Liver (tissue), 9 donors: Measurements from ENCODE around the gene PGS1. TPM values are rescaled to one million over a fixed set of nuclear protein-coding genes. Genes with fewer than 3 reads are reported as not detected.

Experiments used
- DNase-seq: peaks from one replicate; pipeline ENCODE4 v3.0.0-alpha.2; 2017; ENCODE audit warnings: low spot score
- H3K27ac ChIP-seq, 2 donors: one replicate each; pipeline ENCODE4 v1.7.0; 2013; ENCODE audit warnings: inconsistent platforms in 2 of 2, low read length in 2 of 2, control low read depth in 1 of 2, low read depth in 1 of 2, mild to moderate bottlenecking in 1 of 2
- H3K27me3 ChIP-seq, 4 donors: one replicate each; pipeline versions ENCODE4 v1.6.1 to v1.7.0; 2013; ENCODE audit warnings: low read length in 3 of 4, inconsistent platforms in 1 of 4, mild to moderate bottlenecking in 1 of 4, moderate library complexity in 1 of 4; ENCODE audit not compliant: control insufficient read depth in 4 of 4, insufficient read depth in 4 of 4
- H3K36me3 ChIP-seq, 4 donors: one replicate each; pipeline versions ENCODE4 v1.6.1 to v1.7.0; 2013; ENCODE audit warnings: low read length in 3 of 4, mild to moderate bottlenecking in 3 of 4, low read depth in 1 of 4, moderate library complexity in 1 of 4; ENCODE audit not compliant: control insufficient read depth in 4 of 4, insufficient read depth in 3 of 4
- H3K4me1 ChIP-seq, 4 donors: one replicate each; pipeline versions ENCODE4 v1.6.1 to v1.7.0; 2013; ENCODE audit warnings: low read length in 3 of 4, mild to moderate bottlenecking in 3 of 4, moderate library complexity in 1 of 4; ENCODE audit not compliant: control insufficient read depth in 4 of 4, insufficient read depth in 4 of 4
- H3K4me3 ChIP-seq, 3 donors: one replicate each; pipeline versions ENCODE4 v1.6.1 to v1.7.0; 2013; ENCODE audit warnings: low read length in 3 of 3, control low read depth in 1 of 3, low read depth in 1 of 3, mild to moderate bottlenecking in 1 of 3
- H3K9ac ChIP-seq, 2 donors: one replicate each; pipeline ENCODE4 v1.7.0; 2013; ENCODE audit warnings: low read length in 2 of 2, mild to moderate bottlenecking in 2 of 2, moderate library complexity in 2 of 2, control low read depth in 1 of 2, low read depth in 1 of 2
- H3K9me3 ChIP-seq, 4 donors: one replicate each; pipeline versions ENCODE4 v1.6.1 to v1.7.0; 2013; ENCODE audit warnings: low read length in 3 of 4; ENCODE audit not compliant: control insufficient read depth in 4 of 4
- CTCF ChIP-seq: fragments of 150-350 bp; IDR thresholded peaks from 2 replicates; pipeline ENCODE4 v1.5.1; 2017; ENCODE audit warnings: improper control_type of control experiment, low read depth, low read length; ENCODE audit not compliant: missing input control
- EGR1 ChIP-seq, 2 donors: IDR thresholded peaks; 2 replicates each; pipeline ENCODE4 v1.6.1; 2016 to 2018; ENCODE audit warnings: antibody characterized with exemption in 2 of 2, low read depth in 2 of 2
- FOXA1 ChIP-seq: IDR thresholded peaks from 2 replicates; pipeline ENCODE4 v1.6.1; 2016; ENCODE audit warnings: antibody characterized with exemption
- FOXA2 ChIP-seq: IDR thresholded peaks from 2 replicates; pipeline ENCODE4 v1.6.1; 2016; ENCODE audit warnings: antibody characterized with exemption
- GABPA ChIP-seq, 2 donors: IDR thresholded peaks in 1 of 2; conservative IDR thresholded peaks in 1 of 2; 2 replicates each; pipeline ENCODE4 v1.6.1; 2016; ENCODE audit warnings: antibody characterized with exemption in 2 of 2, mild to moderate bottlenecking in 1 of 2, moderate library complexity in 1 of 2
- HNF4A ChIP-seq, 2 donors: conservative IDR thresholded peaks; 2 replicates each; pipeline ENCODE4 v1.6.1; 2016; ENCODE audit warnings: antibody characterized with exemption in 2 of 2, mild to moderate bottlenecking in 2 of 2
- HNF4G ChIP-seq: IDR thresholded peaks from 2 replicates; pipeline ENCODE4 v1.6.1; 2016; ENCODE audit warnings: antibody characterized with exemption
- JUND ChIP-seq, 2 donors: IDR thresholded peaks; 2 replicates each; pipeline ENCODE4 v1.6.1; 2016; ENCODE audit warnings: antibody characterized with exemption in 2 of 2
- NR2F2 ChIP-seq: IDR thresholded peaks from 2 replicates; pipeline ENCODE4 v1.6.1; 2016; ENCODE audit warnings: antibody characterized with exemption
- RAD21 ChIP-seq, 2 donors: IDR thresholded peaks; 2 replicates each; pipeline ENCODE4 v1.6.1; 2016; ENCODE audit warnings: antibody characterized with exemption in 2 of 2, mild to moderate bottlenecking in 2 of 2
- REST ChIP-seq: IDR thresholded peaks from 2 replicates; pipeline ENCODE4 v1.6.1; 2016; ENCODE audit warnings: antibody characterized with exemption, mild to moderate bottlenecking
- RXRA ChIP-seq, 2 donors: IDR thresholded peaks; 2 replicates each; pipeline ENCODE4 v1.6.1; 2017 to 2018; ENCODE audit warnings: antibody characterized with exemption in 2 of 2, mild to moderate bottlenecking in 1 of 2
- SP1 ChIP-seq: IDR thresholded peaks from 2 replicates; pipeline ENCODE4 v1.6.1; 2018; ENCODE audit warnings: antibody characterized with exemption, mild to moderate bottlenecking
- TAF1 ChIP-seq: conservative IDR thresholded peaks from 2 replicates; pipeline ENCODE4 v1.6.1; 2016; ENCODE audit warnings: antibody characterized with exemption, mild to moderate bottlenecking
- YY1 ChIP-seq: IDR thresholded peaks from 2 replicates; pipeline ENCODE4 v1.6.1; 2016; ENCODE audit warnings: antibody characterized with exemption, mild to moderate bottlenecking
- ZBTB33 ChIP-seq: IDR thresholded peaks from 2 replicates; pipeline ENCODE4 v1.6.1; 2016; ENCODE audit warnings: antibody characterized with exemption
- WGBS: extraction: QIAGEN DNeasy Blood & Tissue Kit; methylation state at CpG from one replicate; pipeline ENCODE4 v1.1.7; 2013; 5-methylcytosine and 5-hydroxymethylcytosine counted together
- polyA plus RNA-seq, 2 donors: library from polyadenylated mRNA; stranded (reverse) in 1 of 2; unstranded in 1 of 2; fragments of 200-250 nt in 1 of 2; fragments of >200 nt in 1 of 2; fragmentation: Nextera tagmentation in 1 of 2; extraction: Ambion mirVana in 1 of 2; gene quantifications; one replicate each; pipeline versions ENCODE4 v1.2.1 to v1.2.3, GENCODE V29; 2013 to 2015
- total RNA-seq, 2 donors: library from RNA; depleted of rRNA; stranded (reverse); fragments of >200 nt; gene quantifications; one replicate each; pipeline ENCODE4 v1.2.3, GENCODE V29; 2014
- TF ChIP-seq, protein P1 (sequence below): IDR thresholded peaks from 2 replicates; pipeline ENCODE4 v1.6.1; 2016; ENCODE audit warnings: antibody characterized with exemption
- TF ChIP-seq, protein P2 (sequence below): IDR thresholded peaks from 2 replicates; pipeline ENCODE4 v1.6.1; 2016; ENCODE audit warnings: antibody characterized with exemption
- donor health status: healthy.
- donor health status: healthy.
- donor health status: healthy.
- donor health status: healthy.
- donor health status: healthy.

PGS1 gene
- total and polyA plus RNA-seq, 4 donors = 8.1 to 24.1 (median 12.2) TPM

DNA sequence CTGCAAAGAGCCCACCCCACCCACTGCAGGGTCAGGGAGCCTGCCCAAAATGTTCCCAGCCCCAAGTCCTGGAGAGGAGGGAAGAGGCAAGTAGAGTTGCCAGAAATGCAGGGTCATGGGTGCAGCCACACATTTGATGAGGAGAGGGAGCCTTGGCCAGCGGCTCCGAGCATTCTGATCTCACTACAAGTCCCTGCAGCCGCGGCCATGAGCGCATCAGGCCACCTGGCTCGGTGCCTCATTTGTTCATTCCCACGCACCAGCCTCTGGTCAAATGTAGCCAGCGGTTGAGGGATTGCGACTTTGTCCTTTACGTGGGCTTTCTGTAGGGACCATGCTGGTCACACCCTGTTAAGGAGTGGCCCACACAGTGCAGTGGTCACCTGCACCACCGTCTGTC lies 48.7 kb downstream of the PGS1 start:
- peaks cover 6 to 34% (median 12%) of the 10 kb centered on the region in 4 donors for H3K36me3 ChIP-seq
- WGBS = 95% methylated on average over 11 of the region's 11 CpGs

More for the DNA sequence above, 48.7 kb downstream of the PGS1 start:
- Histone ChIP-seq H3K9me3 (no peaks in the 10 kb centered on the region), H3K4me3 (no peak overlapping the region), H3K9ac (no peak overlapping the region), H3K27me3 (no peaks in the 10 kb centered on the region), H3K4me1 (peaks cover 0 to 2% (median under 1%) of the 10 kb centered on the region in 4 donors), H3K27ac (no peak overlapping the region)
- TF ChIP-seq RXRA (IDR thresholded peaks at IDR 0.05) = no peak
- no peak for TF ChIP-seq CTCF
- TF ChIP-seq RAD21 (IDR thresholded peaks at IDR 0.05) = no peak
- TF ChIP-seq, protein P1, sequence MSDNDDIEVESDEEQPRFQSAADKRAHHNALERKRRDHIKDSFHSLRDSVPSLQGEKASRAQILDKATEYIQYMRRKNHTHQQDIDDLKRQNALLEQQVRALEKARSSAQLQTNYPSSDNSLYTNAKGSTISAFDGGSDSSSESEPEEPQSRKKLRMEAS = no peak
- TF ChIP-seq GABPA (IDR thresholded peaks at IDR 0.05 in 1 of 2, conservative IDR thresholded peaks at IDR 0.05 in 1 of 2) = no peak
- TF ChIP-seq FOXA1 = no peak
- TF ChIP-seq REST = no peak
- no peak for TF ChIP-seq NR2F2
- TF ChIP-seq ZBTB33 = no peak
- TF ChIP-seq, protein P2, sequence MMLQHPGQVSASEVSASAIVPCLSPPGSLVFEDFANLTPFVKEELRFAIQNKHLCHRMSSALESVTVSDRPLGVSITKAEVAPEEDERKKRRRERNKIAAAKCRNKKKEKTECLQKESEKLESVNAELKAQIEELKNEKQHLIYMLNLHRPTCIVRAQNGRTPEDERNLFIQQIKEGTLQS = no peak
- TF ChIP-seq SP1 = no peak
- no peak for TF ChIP-seq HNF4G
- no peak for TF ChIP-seq JUND (IDR thresholded peaks at IDR 0.05)
- TF ChIP-seq FOXA2 = no peak
- TF ChIP-seq TAF1 = no peak
- TF ChIP-seq EGR1 (IDR thresholded peaks at IDR 0.05; ENCODE audit: low read depth in 2 of 2) = no peak
- TF ChIP-seq HNF4A (conservative IDR thresholded peaks at IDR 0.05) = no peak
- no peak for TF ChIP-seq YY1
- no peak for DNase-seq
